Fibroblast of lung (primary cell): ENCODE measurements around the gene LAMP5. TPM values are rescaled to one million over a fixed set of nuclear protein-coding genes. Genes with fewer than 3 reads are reported as not detected.

Experiments
- DNase-seq, 2 donors: peaks; one replicate each; pipeline versions ENCODE4 v3.0.0 to v3.0.0-alpha.2; 2010; ENCODE audit warnings: low read depth in 2 of 2
- H2AFZ ChIP-seq: 2 replicates; pipeline ENCODE4 v1.5.1; 2012; ENCODE audit warnings: low read length, control low read depth, inconsistent platforms
- H3K27ac ChIP-seq: 2 replicates; pipeline ENCODE4 v1.5.1; 2011; ENCODE audit warnings: low read length, control low read depth; ENCODE audit not compliant: insufficient read depth
- H3K27me3 ChIP-seq: 2 replicates; pipeline ENCODE4 v1.5.1; 2011; ENCODE audit warnings: mild to moderate bottlenecking, low read length; ENCODE audit not compliant: control insufficient read depth, insufficient read depth
- H3K36me3 ChIP-seq: 2 replicates; pipeline ENCODE4 v1.5.1; 2011; ENCODE audit warnings: low read length; ENCODE audit not compliant: control insufficient read depth, insufficient read depth
- H3K4me1 ChIP-seq: 2 replicates; pipeline ENCODE4 v1.5.1; 2011; ENCODE audit warnings: low read length; ENCODE audit not compliant: control insufficient read depth, insufficient read depth; ENCODE audit errors: extremely low read depth
- H3K4me2 ChIP-seq: 2 replicates; pipeline ENCODE4 v1.5.1; 2011; ENCODE audit warnings: low read length, control low read depth; ENCODE audit not compliant: insufficient read depth; ENCODE audit errors: extremely low read depth
- H3K4me3 ChIP-seq, 4 experiments: fragments of 200-600 bp in 1 of 4; sonication (generic) in 1 of 4; replicated peaks in 1 of 4; 2 replicates each; pipeline ENCODE4 v1.5.1; 2011 to 2016; ENCODE audit warnings: low read length in 4 of 4, low read depth in 3 of 4, mild to moderate bottlenecking in 3 of 4, control low read depth in 2 of 4, inconsistent platforms in 1 of 4, mixed read lengths in 1 of 4; ENCODE audit not compliant: insufficient read depth in 1 of 4; ENCODE audit errors: control extremely low read depth in 1 of 4
- H3K79me2 ChIP-seq: 2 replicates; pipeline ENCODE4 v1.5.1; 2012; ENCODE audit warnings: mild to moderate bottlenecking, low read length, inconsistent platforms; ENCODE audit not compliant: control insufficient read depth, insufficient read depth
- H3K9ac ChIP-seq: 2 replicates; pipeline ENCODE4 v1.5.1; 2011; ENCODE audit warnings: mild to moderate bottlenecking, low read length, control low read depth; ENCODE audit not compliant: insufficient read depth
- H3K9me3 ChIP-seq: 2 replicates; pipeline ENCODE4 v1.5.1; 2012; ENCODE audit warnings: low read depth, low read length; ENCODE audit not compliant: control insufficient read depth, insufficient read depth
- H4K20me1 ChIP-seq: 2 replicates; pipeline ENCODE4 v1.5.1; 2011; ENCODE audit warnings: low read length; ENCODE audit not compliant: control insufficient read depth, insufficient read depth; ENCODE audit errors: extremely low read depth
- CTCF ChIP-seq, 2 donors: IDR thresholded peaks in 1 of 2; conservative IDR thresholded peaks in 1 of 2; 1 replicate in 1 of 2; 2 replicates in 1 of 2; pipeline ENCODE4 v1.5.1; 2011 to 2012; ENCODE audit warnings: low read length in 2 of 2, control low read depth in 1 of 2, inconsistent platforms in 1 of 2, low read depth in 1 of 2, mild to moderate bottlenecking in 1 of 2
- EZH2 ChIP-seq: IDR thresholded peaks from 2 replicates; pipeline ENCODE4 v1.5.1; 2012; ENCODE audit warnings: low read length, control low read depth, mild to moderate bottlenecking; ENCODE audit errors: missing control alignments
- polyA plus RNA-seq, 2 donors: library from polyadenylated mRNA; depleted of rRNA in 1 of 2; stranded (reverse) in 1 of 2; unstranded in 1 of 2; fragments of >200 nt; gene quantifications; 2 replicates each; pipeline ENCODE4 v1.2.1, GENCODE V29; 2011 to 2012; ENCODE audit warnings: missing spikeins in 1 of 2
- total RNA-seq: library from RNA; depleted of rRNA; stranded (reverse); fragments of >200 nt; gene quantifications from 2 replicates; pipeline ENCODE4 v1.2.1, GENCODE V29; 2014

The LAMP5 gene
- total and polyA plus RNA-seq, 2 donors (not counting 1 experiment from before 2014, with no cell fraction given), result 0.92 to 2.1 TPM

GRCh38 chr20:9574776-9575175, 60.4 kb downstream of the LAMP5 start:
- Histone ChIP-seq H3K27me3 (peaks cover 7% of the 10 kb centered on the region), H3K4me2 (no peak overlapping the region)
- TF ChIP-seq EZH2 (no peak), CTCF (conservative IDR thresholded peaks at IDR 0.05 in 1 of 2, IDR thresholded peaks at IDR 0.05 in 1 of 2; ENCODE audit: low read depth in 1 of 2, low read length in 2 of 2) (no peak)

GRCh38 chr20:9575836-9576235, 61.4 kb downstream of the LAMP5 start:
- no peak overlapping the region for H3K9ac ChIP-seq
- no peaks in the 10 kb centered on the region for H3K79me2 ChIP-seq
- H3K4me2 ChIP-seq, result no peak overlapping the region
- no peak overlapping the region for H3K27ac ChIP-seq
- H2AFZ ChIP-seq, result no peak overlapping the region
- no peak for DNase-seq
- H3K4me1 ChIP-seq, result no peaks in the 10 kb centered on the region
- H4K20me1 ChIP-seq, result no peaks in the 10 kb centered on the region
- no peaks in the 10 kb centered on the region for H3K9me3 ChIP-seq
- H3K36me3 ChIP-seq, result no peaks in the 10 kb centered on the region
- H3K27me3 ChIP-seq, result peaks cover 7% of the 10 kb centered on the region
- no peak overlapping the region for H3K4me3 ChIP-seq
- TF ChIP-seq EZH2 (no peak), CTCF (conservative IDR thresholded peaks at IDR 0.05 in 1 of 2, IDR thresholded peaks at IDR 0.05 in 1 of 2; ENCODE audit: low read depth in 1 of 2, low read length in 2 of 2) (no peak)

More at GRCh38 chr20:9574776-9575175, 60.4 kb downstream of the LAMP5 start:
- H3K36me3 ChIP-seq, result no peaks in the 10 kb centered on the region
- no peak overlapping the region for H3K27ac ChIP-seq
- H2AFZ ChIP-seq, result no peak overlapping the region
- no peak for DNase-seq
- H3K9me3 ChIP-seq, result no peaks in the 10 kb centered on the region
- H3K4me3 ChIP-seq, result no peak overlapping the region
- H3K4me1 ChIP-seq, result no peaks in the 10 kb centered on the region
- H3K79me2 ChIP-seq, result no peaks in the 10 kb centered on the region
- no peak overlapping the region for H3K9ac ChIP-seq
- no peaks in the 10 kb centered on the region for H4K20me1 ChIP-seq

GRCh38 chr20:9576695-9577094, 62.3 kb downstream of the LAMP5 start:
- no peaks in the 10 kb centered on the region for H3K4me1 ChIP-seq
- H3K27ac ChIP-seq, result no peak overlapping the region
- H4K20me1 ChIP-seq, result no peaks in the 10 kb centered on the region
- TF ChIP-seq CTCF (conservative IDR thresholded peaks at IDR 0.05 in 1 of 2, IDR thresholded peaks at IDR 0.05 in 1 of 2; ENCODE audit: low read depth in 1 of 2, low read length in 2 of 2), result no peak
- TF ChIP-seq EZH2, result no peak
- no peaks in the 10 kb centered on the region for H3K36me3 ChIP-seq
- no peaks in the 10 kb centered on the region for H3K9me3 ChIP-seq
- DNase-seq, result no peak
- no peak overlapping the region for H3K4me2 ChIP-seq
- no peak overlapping the region for H3K9ac ChIP-seq
- no peaks in the 10 kb centered on the region for H3K79me2 ChIP-seq
- H3K4me3 ChIP-seq, result no peak overlapping the region
- H3K27me3 ChIP-seq, result peaks cover 7% of the 10 kb centered on the region
- H2AFZ ChIP-seq, result no peak overlapping the region
